Gastroesophageal sphincter (tissue), 4 donors: ENCODE measurements around the gene RMND5B. TPM values are rescaled to one million over a fixed set of nuclear protein-coding genes. Genes with fewer than 3 reads are reported as not detected.

Source experiments
- ATAC-seq: fragments of 150-250 bp; one replicate; pipeline ENCODE4 v1.9.1; 2016; ENCODE audit warnings: mild to moderate bottlenecking, moderate library complexity
- H3K27ac ChIP-seq, 4 donors: fragments of 200-600 bp; sonication (generic) in 3 of 4; 1 replicate in 3 of 4; 2 replicates in 1 of 4; pipeline ENCODE4 v1.5.1; 2016 to 2019
- H3K27me3 ChIP-seq: fragments of 200-600 bp; sonication (generic); one replicate; pipeline ENCODE4 v1.5.1; 2019
- H3K36me3 ChIP-seq, 2 donors: fragments of 200-600 bp; sonication (generic); one replicate each; pipeline ENCODE4 v1.5.1; 2019; ENCODE audit warnings: control low read depth in 1 of 2
- H3K4me1 ChIP-seq, 3 donors: fragments of 200-600 bp; sonication (generic); 1 replicate in 2 of 3; 2 replicates in 1 of 3; pipeline ENCODE4 v1.5.1; 2016 to 2019; ENCODE audit warnings: control low read depth in 2 of 3
- H3K4me3 ChIP-seq, 2 donors: fragments of 200-600 bp; sonication (generic); one replicate each; pipeline ENCODE4 v1.5.1; 2019; ENCODE audit warnings: mild to moderate bottlenecking in 1 of 2, moderate library complexity in 1 of 2
- H3K9me3 ChIP-seq, 3 donors: fragments of 200-600 bp; sonication (generic); one replicate each; pipeline ENCODE4 v1.5.1; 2017 to 2019; ENCODE audit warnings: control low read depth in 2 of 3
- CTCF ChIP-seq, 4 experiments: fragments of 200-600 bp in 2 of 4; fragments of 450-650 bp in 2 of 4; sonication (generic) in 1 of 4; IDR thresholded peaks; one replicate each; pipeline ENCODE4 v1.5.1; 2017 to 2019; ENCODE audit warnings: antibody characterized with exemption in 4 of 4, mild to moderate bottlenecking in 2 of 4, moderate library complexity in 2 of 4
- EP300 ChIP-seq: sonication (generic); formaldehyde crosslinking; IDR thresholded peaks from one replicate; pipeline ENCODE4 v1.6.1; 2017; ENCODE audit warnings: antibody characterized with exemption, mild to moderate bottlenecking
- POLR2A ChIP-seq, 2 donors: fragments of 450-650 bp; IDR thresholded peaks; one replicate each; pipeline ENCODE4 v1.6.1; 2017; ENCODE audit warnings: antibody characterized with exemption in 2 of 2, mild to moderate bottlenecking in 2 of 2, moderate library complexity in 1 of 2
- POLR2AphosphoS5 ChIP-seq: sonication (generic); formaldehyde crosslinking; IDR thresholded peaks from one replicate; pipeline ENCODE4 v1.6.1; 2017; ENCODE audit warnings: antibody characterized with exemption
- WGBS, 2 donors: methylation state at CpG; one replicate each; pipeline ENCODE4 v1.1.5; 2018; ENCODE audit warnings: low coverage in 1 of 2; 5-methylcytosine and 5-hydroxymethylcytosine counted together
- total RNA-seq, 4 donors: library from RNA; depleted of rRNA; stranded (reverse); fragments of >200 nt; gene quantifications; one replicate each; pipeline ENCODE4 v1.1.0, GENCODE V29; 2016

Gene RMND5B
- total RNA-seq, 4 donors from 2014 or later, result 34.6 to 56.6 (median 41.7) TPM

GRCh38 chr5:178152491-178153444 lies 22.0 kb downstream of the RMND5B start:
- Histone ChIP-seq H3K4me3 (peak overlapping the region; percentile 59 to 76), H3K27me3 (no peaks in the 10 kb centered on the region), H3K9me3 (no peaks in the 10 kb centered on the region), H3K4me1 (peaks cover 0 to 36% (median 11%) of the 10 kb centered on the region in 3 donors), H3K36me3 (peaks cover 0 to 38% of the 10 kb centered on the region in 2 donors), H3K27ac (peak overlapping the region; percentile 31 to 88 (median 80))
- ATAC-seq, result no peak
- TF ChIP-seq POLR2AphosphoS5 (no peak), EP300 (no peak), POLR2A (IDR thresholded peaks at IDR 0.05) (no peak), CTCF (IDR thresholded peaks at IDR 0.05) (no peak)
- 17 to 18% methylated on average over 12 to 17 of the region's 31 CpGs for WGBS, 2 donors

- TF ChIP-seq POLR2A (IDR thresholded peaks at IDR 0.05) (peak; percentile 25 to 29), POLR2AphosphoS5 (peak; percentile 98), EP300 (no peak), CTCF (IDR thresholded peaks at IDR 0.05) (no peak)
- ATAC-seq, result peak; percentile 99
- WGBS, 2 donors, result 5 to 19% methylated on average over 5 to 30 of the region's 68 CpGs
- Histone ChIP-seq H3K36me3 (peaks cover 0 to 28% of the 10 kb centered on the region in 2 donors), H3K27ac (peak within 1 kb of the TSS; percentile 31 to 88 (median 80)), H3K9me3 (no peaks in the 10 kb centered on the region), H3K27me3 (no peaks in the 10 kb centered on the region), H3K4me3 (peak within 1 kb of the TSS; percentile 59 to 76), H3K4me1 (peaks cover 0 to 36% (median 11%) of the 10 kb centered on the region in 3 donors)
Measured at GRCh38 chr5:178153530-178154340, 22.9 kb downstream of the RMND5B start, which contains the start of gene NHP2. Gene NHP2 (minus strand): TSS chr5:178153885. CDS start chr5:178153817, 68 bp downstream.

- WGBS, 2 donors, result 78% methylated on average over 6 of the region's 8 CpGs; no CpG with 5 or more reads in 1 of the 2 donors
- Histone ChIP-seq H3K9me3 (no peaks in the 10 kb centered on the region), H3K4me1 (peaks cover 0 to 36% (median 11%) of the 10 kb centered on the region in 3 donors), H3K36me3 (peaks cover 0 to 15% of the 10 kb centered on the region in 2 donors), H3K27ac (no peak overlapping the region), H3K27me3 (no peaks in the 10 kb centered on the region), H3K4me3 (no peak overlapping the region)
- TF ChIP-seq POLR2AphosphoS5, result no peak
- no peak for TF ChIP-seq POLR2A (IDR thresholded peaks at IDR 0.05)
- no peak for TF ChIP-seq EP300
- no peak for TF ChIP-seq CTCF (IDR thresholded peaks at IDR 0.05)
- no peak for ATAC-seq
Measured at GRCh38 chr5:178155065-178155464, 24.3 kb downstream of the RMND5B start.

- 80 to 100% methylated on average over 2 of the region's 5 CpGs for WGBS, 2 donors
- no peak overlapping the region for H3K27ac ChIP-seq
- H3K4me3 ChIP-seq, result no peak overlapping the region
- no peaks in the 10 kb centered on the region for H3K9me3 ChIP-seq
- peaks cover 39% of the 10 kb centered on the region for H3K27me3 ChIP-seq
- no peaks in the 10 kb centered on the region for H3K36me3 ChIP-seq
- TF ChIP-seq EP300 (no peak), CTCF (IDR thresholded peaks at IDR 0.05) (no peak), POLR2AphosphoS5 (no peak), POLR2A (IDR thresholded peaks at IDR 0.05) (no peak)
- no peak for ATAC-seq
- H3K4me1 ChIP-seq, result peaks cover 0 to 11% (median 0%) of the 10 kb centered on the region in 3 donors
Measured at GRCh38 chr5:178160176-178160575, 29.4 kb downstream of the RMND5B start.
